Measurements from ENCODE around the gene CSRNP2. TPM values are rescaled to one million over a fixed set of nuclear protein-coding genes. Genes with fewer than 3 reads are reported as not detected.

Gene CSRNP2
- total RNA-seq, 4 donors from 2014 or later, result 21.3 to 35.8 (median 28.9) TPM

DNA sequence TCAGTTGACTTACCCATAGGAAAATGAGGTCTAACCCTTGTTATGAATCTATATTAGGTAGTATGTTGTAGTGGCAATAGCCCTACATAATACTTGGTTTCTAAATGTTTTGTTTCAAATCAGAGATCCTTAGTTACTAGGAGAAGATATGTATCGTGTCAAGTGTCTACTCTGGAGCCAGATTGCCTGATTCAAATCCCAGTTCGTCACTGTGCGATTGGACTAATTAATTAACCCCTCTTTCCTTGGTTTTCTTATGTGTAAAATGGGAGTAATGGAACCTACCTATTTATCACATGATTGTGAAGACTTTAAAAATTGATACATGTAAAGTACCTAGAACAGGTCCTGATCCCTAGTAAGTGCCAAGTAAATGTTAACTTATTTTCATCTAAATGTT is 33.9 kb downstream of the CSRNP2 start:
- H3K27ac ChIP-seq, result peak overlapping the region in 1 of 3 donors; percentile 87
- no peaks in the 10 kb centered on the region for H3K9me3 ChIP-seq
- DNase-seq, result no peak
- peak overlapping the region in 1 of 3 donors; percentile 64 for H3K4me3 ChIP-seq (replicated peaks in 1 of 3)
- intact Hi-C loops (cut with DNase I), result loop anchor here (10.0 kb wide), 1 partner anchor 195 kb away; no protein-coding TSS in a partner anchor
- peaks cover 14 to 24% of the 10 kb centered on the region in 2 donors for H3K36me3 ChIP-seq
- TF ChIP-seq, protein P1, sequence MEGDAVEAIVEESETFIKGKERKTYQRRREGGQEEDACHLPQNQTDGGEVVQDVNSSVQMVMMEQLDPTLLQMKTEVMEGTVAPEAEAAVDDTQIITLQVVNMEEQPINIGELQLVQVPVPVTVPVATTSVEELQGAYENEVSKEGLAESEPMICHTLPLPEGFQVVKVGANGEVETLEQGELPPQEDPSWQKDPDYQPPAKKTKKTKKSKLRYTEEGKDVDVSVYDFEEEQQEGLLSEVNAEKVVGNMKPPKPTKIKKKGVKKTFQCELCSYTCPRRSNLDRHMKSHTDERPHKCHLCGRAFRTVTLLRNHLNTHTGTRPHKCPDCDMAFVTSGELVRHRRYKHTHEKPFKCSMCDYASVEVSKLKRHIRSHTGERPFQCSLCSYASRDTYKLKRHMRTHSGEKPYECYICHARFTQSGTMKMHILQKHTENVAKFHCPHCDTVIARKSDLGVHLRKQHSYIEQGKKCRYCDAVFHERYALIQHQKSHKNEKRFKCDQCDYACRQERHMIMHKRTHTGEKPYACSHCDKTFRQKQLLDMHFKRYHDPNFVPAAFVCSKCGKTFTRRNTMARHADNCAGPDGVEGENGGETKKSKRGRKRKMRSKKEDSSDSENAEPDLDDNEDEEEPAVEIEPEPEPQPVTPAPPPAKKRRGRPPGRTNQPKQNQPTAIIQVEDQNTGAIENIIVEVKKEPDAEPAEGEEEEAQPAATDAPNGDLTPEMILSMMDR (IDR thresholded peaks at IDR 0.05), result no peak
- no peak for TF ChIP-seq POLR2A (IDR thresholded peaks at IDR 0.05)
- H3K27me3 ChIP-seq, result no peaks in the 10 kb centered on the region
- peaks cover 16 to 18% of the 10 kb centered on the region in 2 donors for H3K4me1 ChIP-seq
- 80 to 90% methylated on average over 3 of the region's 3 CpGs for WGBS, 2 donors

DNA sequence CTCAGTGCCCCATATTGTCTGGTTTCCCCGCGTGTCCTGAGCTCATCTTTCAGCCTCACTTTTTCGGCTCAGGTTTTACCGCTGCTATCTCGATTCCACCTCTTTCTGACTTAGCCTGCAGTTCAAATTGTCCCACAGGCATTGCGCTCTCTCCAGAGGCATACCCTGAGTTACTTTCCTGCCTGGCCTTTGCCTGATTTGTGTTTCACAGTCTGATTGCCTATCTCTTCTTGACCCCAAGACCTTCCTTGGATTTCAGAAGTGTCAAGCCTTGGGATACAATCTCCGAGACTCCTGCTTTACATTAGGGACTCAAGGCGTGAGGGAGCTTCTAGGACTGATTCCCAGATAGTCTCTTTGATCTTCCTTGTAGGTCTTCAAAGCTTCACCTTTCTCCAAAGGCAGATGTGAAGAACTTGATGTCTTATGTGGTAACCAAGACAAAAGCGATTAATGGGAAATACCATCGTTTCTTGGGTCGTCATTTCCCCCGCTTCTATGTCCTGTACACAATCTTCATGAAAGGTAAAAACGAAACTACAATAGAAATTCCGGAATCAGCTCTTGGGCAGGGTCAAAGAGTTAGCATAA is 34.6 kb downstream of the CSRNP2 start:
- 31 to 33% methylated on average over 14 of the region's 14 CpGs for WGBS, 2 donors
- peak overlapping the region; percentile 18 to 64 (median 52) for H3K4me3 ChIP-seq (replicated peaks in 1 of 3)
- peaks cover 16 to 18% of the 10 kb centered on the region in 2 donors for H3K4me1 ChIP-seq
- intact Hi-C loops (cut with DNase I), result loop anchor here (10.0 kb wide), 1 partner anchor 196 kb away; no protein-coding TSS in a partner anchor
- H3K27ac ChIP-seq, result peak overlapping the region in 2 of 3 donors; percentile 87 to 95
- H3K9me3 ChIP-seq, result no peaks in the 10 kb centered on the region
- no peaks in the 10 kb centered on the region for H3K27me3 ChIP-seq
- H3K36me3 ChIP-seq, result peaks cover 14 to 17% of the 10 kb centered on the region in 2 donors
- peak in 1 of 2 donors; percentile 6 for DNase-seq
- no peak for TF ChIP-seq POLR2A (IDR thresholded peaks at IDR 0.05)
- TF ChIP-seq, protein P1 (IDR thresholded peaks at IDR 0.05), result no peak

DNA sequence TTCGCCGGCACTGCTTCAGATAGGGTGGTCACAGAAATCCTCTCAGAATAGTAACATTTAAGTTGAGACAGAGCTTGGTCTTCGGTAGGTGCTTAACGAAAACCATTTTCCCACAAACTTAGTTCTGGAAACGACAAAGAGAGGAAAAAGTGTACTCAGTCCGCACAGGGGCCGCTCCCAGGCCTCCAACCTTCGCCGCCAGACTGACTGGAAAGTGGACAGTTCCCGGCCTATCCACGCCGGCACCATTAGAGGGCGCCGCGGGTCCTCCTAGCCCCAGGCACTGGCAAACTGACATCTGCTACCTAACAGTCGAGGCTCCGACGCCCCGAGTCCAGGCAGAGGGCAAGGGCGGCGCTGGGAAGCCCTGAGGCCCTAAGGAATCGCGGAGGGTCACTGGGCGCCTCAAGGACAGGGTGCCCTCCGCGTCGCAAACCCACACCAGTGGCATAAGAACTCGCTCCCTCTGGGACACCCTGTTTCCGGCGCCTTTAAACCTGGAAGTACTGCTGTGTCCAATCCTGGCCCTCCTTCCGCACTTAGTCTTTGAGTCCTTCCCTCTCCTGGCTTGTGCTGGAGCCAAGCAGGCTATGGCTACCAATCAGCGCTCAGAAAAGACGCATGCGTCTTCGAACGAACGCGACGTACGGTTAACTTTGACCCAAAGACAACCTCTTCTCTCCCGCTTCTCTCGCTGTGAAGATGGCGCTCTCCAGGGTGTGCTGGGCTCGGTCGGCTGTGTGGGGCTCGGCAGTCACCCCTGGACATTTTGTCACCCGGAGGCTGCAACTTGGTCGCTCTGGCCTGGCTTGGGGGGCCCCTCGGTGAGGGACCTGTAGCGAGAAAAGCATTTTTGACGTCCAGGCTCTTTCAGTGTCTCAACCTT is 35.5 kb downstream of the CSRNP2 start, which contains the start of gene LETMD1:
LETMD1 (plus strand) TSS at position 673 of the 886 bp plus-strand sequence; CDS start at position 703, 30 bp downstream.
- Histone ChIP-seq H3K4me3 (replicated peaks in 1 of 3) (peak within 1 kb of the TSS; percentile 29 to 74 (median 64)), H3K4me1 (peaks cover 16 to 18% of the 10 kb centered on the region in 2 donors), H3K9me3 (no peaks in the 10 kb centered on the region), H3K27ac (peak within 1 kb of the TSS; percentile 87 to 95 (median 95)), H3K36me3 (peaks cover 10 to 14% of the 10 kb centered on the region in 2 donors), H3K27me3 (no peaks in the 10 kb centered on the region)
- DNase-seq, result peak; percentile 96
- TF ChIP-seq, protein P1 (IDR thresholded peaks at IDR 0.05), result peak; percentile 67 to 95 (median 90)
- peak in 1 of 2 donors; percentile 88 for TF ChIP-seq POLR2A (IDR thresholded peaks at IDR 0.05)
- 4 to 7% methylated on average over 30 to 49 of the region's 51 CpGs for WGBS, 2 donors
- intact Hi-C loops (cut with DNase I), result loop anchor here (10.0 kb wide), 1 partner anchor 197 kb away; no protein-coding TSS in a partner anchor

- no peak for DNase-seq
- H3K9me3 ChIP-seq, result no peaks in the 10 kb centered on the region
- H3K4me1 ChIP-seq, result no peaks in the 10 kb centered on the region
- TF ChIP-seq, protein P1 (IDR thresholded peaks at IDR 0.05), result no peak
- TF ChIP-seq POLR2A (IDR thresholded peaks at IDR 0.05), result no peak
- no peaks in the 10 kb centered on the region for H3K27me3 ChIP-seq
- 71 to 74% methylated on average over 3 of the region's 3 CpGs for WGBS, 2 donors
- H3K36me3 ChIP-seq, result no peaks in the 10 kb centered on the region
- no peak overlapping the region for H3K27ac ChIP-seq
- H3K4me3 ChIP-seq (replicated peaks in 1 of 3), result no peak overlapping the region
- intact Hi-C loops (cut with DNase I), result no loop called here
These were observed 47.1 kb downstream of the CSRNP2 start for GRCh38 chr12:51036279-51036678.

Data from thyroid gland (tissue), 4 donors.